Activated T-cell treated with anti-CD3 and anti-CD28 coated beads for 48 hours (primary cell): Measurements from ENCODE around the gene VWA8.
"Not testable (repeated sequence)": the region's sequence is repeated elsewhere in the genome, so short reads cannot be mapped to it uniquely, and the experiment has no call there.

Source experiments
- DNase-seq: peaks from one replicate; pipeline ENCODE4 v3.0.0-alpha.2; 2020; ENCODE audit warnings: low read depth

The VWA8 gene

GRCh38 chr13:41922894-41923293 is 38.0 kb downstream of the VWA8 start:
- DNase-seq = not testable (repeated sequence)

- DNase-seq = no peak
Observed at GRCh38 chr13:41919741-41920487, 41.0 kb downstream of the VWA8 start.

- DNase-seq = no peak
Observed at GRCh38 chr13:41919031-41919740, 41.7 kb downstream of the VWA8 start.

GRCh38 chr13:41917641-41918040 is 43.3 kb downstream of the VWA8 start:
- no peak for DNase-seq

- DNase-seq = no peak
Observed at GRCh38 chr13:41916173-41916954, 44.5 kb downstream of the VWA8 start.

GRCh38 chr13:41915081-41915480 is 45.8 kb downstream of the VWA8 start:
- no peak for DNase-seq

- no peak for DNase-seq
Observed at GRCh38 chr13:41914552-41914951, 46.4 kb downstream of the VWA8 start.

- no peak for DNase-seq
Observed at GRCh38 chr13:41909506-41909905, 51.4 kb downstream of the VWA8 start.

- no peak for DNase-seq
Observed at GRCh38 chr13:41905600-41906254, 55.2 kb downstream of the VWA8 start.

GRCh38 chr13:41900918-41901317 is 60.0 kb downstream of the VWA8 start:
- DNase-seq = peak; percentile 25

GRCh38 chr13:41898411-41898810 is 62.5 kb downstream of the VWA8 start:
- DNase-seq = not testable (repeated sequence)

- DNase-seq = no peak
Observed at GRCh38 chr13:41897126-41897525, 63.8 kb downstream of the VWA8 start.

GRCh38 chr13:41895478-41895877 is 65.4 kb downstream of the VWA8 start:
- no peak for DNase-seq

- DNase-seq = no peak
Observed at GRCh38 chr13:41891119-41891518, 69.8 kb downstream of the VWA8 start.

- DNase-seq = no peak
Observed at GRCh38 chr13:41883147-41883546, 77.8 kb downstream of the VWA8 start.

- DNase-seq = not testable (repeated sequence)
Observed at GRCh38 chr13:41881890-41882289, 79.0 kb downstream of the VWA8 start.

- DNase-seq = no peak
Observed at GRCh38 chr13:41880966-41881365, 79.9 kb downstream of the VWA8 start.

- DNase-seq = no peak
Observed at GRCh38 chr13:41864658-41865057, 96.3 kb downstream of the VWA8 start.

GRCh38 chr13:41862659-41863058 is 98.2 kb downstream of the VWA8 start:
- DNase-seq = not testable (repeated sequence)

GRCh38 chr13:41859565-41859964 is 101.3 kb downstream of the VWA8 start:
- DNase-seq = no peak

- no peak for DNase-seq
Observed at GRCh38 chr13:41858780-41859179, 102.1 kb downstream of the VWA8 start.

GRCh38 chr13:41854758-41855157 is 106.2 kb downstream of the VWA8 start:
- no peak for DNase-seq
